Esophagus muscularis mucosa (tissue), 4 donors: ENCODE results near the gene FMN1.

Experiments
- EP300 ChIP-seq: sonication (generic); formaldehyde crosslinking; IDR thresholded peaks from one replicate; pipeline ENCODE4 v1.6.1; 2017; ENCODE audit warnings: antibody characterized with exemption
- POLR2A ChIP-seq: fragments of 450-650 bp; IDR thresholded peaks from one replicate; pipeline ENCODE4 v1.6.1; 2017; ENCODE audit warnings: antibody characterized with exemption, moderate library complexity, mild to moderate bottlenecking, low read depth
- POLR2AphosphoS5 ChIP-seq, 2 donors: sonication (generic); formaldehyde crosslinking; IDR thresholded peaks; one replicate each; pipeline ENCODE4 v1.6.1; 2017; ENCODE audit warnings: antibody characterized with exemption in 2 of 2
- TF ChIP-seq, protein P1 (sequence below), 3 experiments: fragments of 200-600 bp in 2 of 3; fragments of 450-650 bp in 1 of 3; sonication (generic) in 2 of 3; IDR thresholded peaks; one replicate each; pipeline ENCODE4 v1.5.1; 2017 to 2019; ENCODE audit warnings: antibody characterized with exemption in 3 of 3, mild to moderate bottlenecking in 2 of 3, moderate library complexity in 1 of 3

DNA sequence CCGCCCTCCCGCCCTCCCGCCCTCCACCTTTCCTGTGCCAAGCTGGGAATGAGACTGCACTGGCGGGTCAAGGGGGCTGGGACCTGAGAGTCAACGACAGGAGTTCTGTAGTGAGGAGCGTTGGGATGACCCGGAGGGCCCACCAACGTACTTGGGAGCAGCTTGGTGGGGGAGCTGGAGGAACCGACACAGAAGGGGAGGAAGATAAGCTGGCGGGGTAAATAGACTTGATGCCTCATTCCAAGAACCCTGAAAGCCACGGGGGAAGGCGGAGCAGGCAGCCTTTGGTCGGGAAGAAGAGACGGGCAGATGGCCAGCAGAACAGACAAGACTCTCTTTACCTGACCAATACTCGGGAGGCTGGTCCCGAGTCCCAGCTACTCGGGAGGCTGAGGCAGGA lies 277 bp downstream of the FMN1 start:
- TF ChIP-seq POLR2A (no peak), POLR2AphosphoS5 (IDR thresholded peaks at IDR 0.05) (no peak), EP300 (no peak)
- TF ChIP-seq, protein P1, sequence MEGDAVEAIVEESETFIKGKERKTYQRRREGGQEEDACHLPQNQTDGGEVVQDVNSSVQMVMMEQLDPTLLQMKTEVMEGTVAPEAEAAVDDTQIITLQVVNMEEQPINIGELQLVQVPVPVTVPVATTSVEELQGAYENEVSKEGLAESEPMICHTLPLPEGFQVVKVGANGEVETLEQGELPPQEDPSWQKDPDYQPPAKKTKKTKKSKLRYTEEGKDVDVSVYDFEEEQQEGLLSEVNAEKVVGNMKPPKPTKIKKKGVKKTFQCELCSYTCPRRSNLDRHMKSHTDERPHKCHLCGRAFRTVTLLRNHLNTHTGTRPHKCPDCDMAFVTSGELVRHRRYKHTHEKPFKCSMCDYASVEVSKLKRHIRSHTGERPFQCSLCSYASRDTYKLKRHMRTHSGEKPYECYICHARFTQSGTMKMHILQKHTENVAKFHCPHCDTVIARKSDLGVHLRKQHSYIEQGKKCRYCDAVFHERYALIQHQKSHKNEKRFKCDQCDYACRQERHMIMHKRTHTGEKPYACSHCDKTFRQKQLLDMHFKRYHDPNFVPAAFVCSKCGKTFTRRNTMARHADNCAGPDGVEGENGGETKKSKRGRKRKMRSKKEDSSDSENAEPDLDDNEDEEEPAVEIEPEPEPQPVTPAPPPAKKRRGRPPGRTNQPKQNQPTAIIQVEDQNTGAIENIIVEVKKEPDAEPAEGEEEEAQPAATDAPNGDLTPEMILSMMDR (IDR thresholded peaks at IDR 0.05), result no peak
